PC-3 (cell line): ENCODE measurements around the gene SRP14. TPM values are rescaled to one million over a fixed set of nuclear protein-coding genes. Genes with fewer than 3 reads are reported as not detected.

Experiments used
- ATAC-seq: fragments of 200-7000 bp; cut with Tn5 transposase; 2 replicates; pipeline ENCODE4 v1.9.1; 2020; ENCODE audit warnings: mild to moderate bottlenecking, moderate library complexity
- BruUV-seq: library from RNA; stranded (reverse); fragments of 400-500 nt; replicated peaks from 2 replicates; lab custom pipeline; 2021; lab: Mats Ljungman, UMichigan
- CTCF ChIA-PET: fragments of 300-600 bp; sonication (Branson Sonifier 250); formaldehyde crosslinking; loops from one replicate; lab custom pipeline; 2022; ENCODE audit warnings: antibody characterized with exemption; lab: Charles Lee
- POLR2A ChIA-PET: fragments of 300-600 bp; sonication (Branson Sonifier 250); formaldehyde crosslinking; loops from one replicate; lab custom pipeline; 2022; ENCODE audit warnings: antibody characterized with exemption; ENCODE audit not compliant: unreplicated experiment; lab: Charles Lee
- DNase-seq: peaks from one replicate; pipeline ENCODE4 v3.0.0-alpha.2; 2015
- H2AFZ ChIP-seq: fragments of 300-600 bp; sonication (generic); 2 replicates; pipeline ENCODE4 v1.6.0; 2016; ENCODE audit warnings: antibody characterized with exemption, low read length
- H3F3A ChIP-seq: fragments of 300-600 bp; sonication (generic); one replicate; pipeline ENCODE4 v1.6.0; 2017; ENCODE audit warnings: antibody characterized with exemption, low read length, control low read depth, mild to moderate bottlenecking; ENCODE audit not compliant: unreplicated experiment
- H3K27ac ChIP-seq: fragments of 300-600 bp; sonication (generic); 2 replicates; pipeline ENCODE4 v1.5.1; 2016; ENCODE audit warnings: mild to moderate bottlenecking, low read length
- H3K27me3 ChIP-seq: fragments of 300-600 bp; sonication (generic); 2 replicates; pipeline ENCODE4 v1.6.1; 2016; ENCODE audit warnings: low read length, mixed read lengths
- H3K36me3 ChIP-seq: fragments of 300-600 bp; sonication (generic); 2 replicates; pipeline ENCODE4 v1.6.1; 2016; ENCODE audit warnings: low read depth, mixed run types, low read length, mixed read lengths
- H3K4me1 ChIP-seq: fragments of 300-600 bp; sonication (generic); 2 replicates; pipeline ENCODE4 v1.5.1; 2016; ENCODE audit warnings: low read length; ENCODE audit not compliant: insufficient read depth
- H3K4me2 ChIP-seq: fragments of 300-600 bp; sonication (generic); 2 replicates; pipeline ENCODE4 v1.6.0; 2016; ENCODE audit warnings: low read length
- H3K4me3 ChIP-seq: fragments of 300-600 bp; sonication (generic); 2 replicates; pipeline ENCODE4 v1.5.1; 2016; ENCODE audit warnings: mild to moderate bottlenecking, low read length, mixed read lengths
- H3K79me2 ChIP-seq: fragments of 300-600 bp; sonication (generic); 2 replicates; pipeline ENCODE4 v1.6.1; 2017; ENCODE audit warnings: low read length, mixed read lengths
- H3K9ac ChIP-seq: fragments of 300-600 bp; sonication (generic); 2 replicates; pipeline ENCODE4 v1.6.0; 2016; ENCODE audit warnings: mild to moderate bottlenecking, low read length
- H3K9me2 ChIP-seq: fragments of 300-600 bp; sonication (generic); replicated peaks from 2 replicates; pipeline ENCODE4 v1.6.1; 2016; ENCODE audit warnings: mixed run types, low read length, mixed read lengths
- H3K9me3 ChIP-seq: fragments of 300-600 bp; sonication (generic); 2 replicates; pipeline ENCODE4 v1.6.1; 2016; ENCODE audit warnings: low read length, mixed read lengths
- H4K20me1 ChIP-seq: fragments of 300-600 bp; sonication (generic); 2 replicates; pipeline ENCODE4 v1.6.1; 2016; ENCODE audit warnings: low read length, mixed read lengths
- CTCF ChIP-seq: fragments of 300-600 bp; sonication (generic); conservative IDR thresholded peaks from 2 replicates; pipeline ENCODE4 v1.5.1; 2017; ENCODE audit warnings: antibody characterized with exemption, low read depth, mild to moderate bottlenecking, low read length
- EZH2 ChIP-seq: fragments of 300-600 bp; sonication (generic); IDR thresholded peaks from one replicate; pipeline ENCODE4 v1.6.1; 2017; ENCODE audit warnings: antibody characterized with exemption, mild to moderate bottlenecking, low read length; ENCODE audit not compliant: unreplicated experiment
- EZH2phosphoT487 ChIP-seq: fragments of 300-600 bp; sonication (generic); IDR thresholded peaks from 2 replicates; pipeline ENCODE4 v1.6.1; 2018; ENCODE audit warnings: mild to moderate bottlenecking, antibody characterized with exemption, low read length, borderline replicate concordance
- intact Hi-C: fragments of 100-400 bp; cut with micrococcal nuclease; formaldehyde crosslinking; loops from 2 replicates; pipeline ENCODE4 v1.9.0; 2023
- total RNA-seq: library from RNA; depleted of rRNA; stranded (reverse); fragments of >200 nt; gene quantifications from 2 replicates; pipeline ENCODE4 v1.2.3, GENCODE V29; 2014; rRNA removed

SRP14 gene
- total RNA-seq, 1 experiment from 2014 or later, result 362 TPM

GRCh38 chr15:39990706-39991105, 48.3 kb downstream of the SRP14 start:
- POLR2A ChIA-PET, result no interaction called here
- no peak overlapping the region for H3K9ac ChIP-seq
- DNase-seq, result no peak
- H4K20me1 ChIP-seq, result no peaks in the 10 kb centered on the region
- no peaks in the 10 kb centered on the region for H3F3A ChIP-seq
- peaks cover 57% of the 10 kb centered on the region for H3K36me3 ChIP-seq
- no peak overlapping the region for H3K4me2 ChIP-seq
- no peaks in the 10 kb centered on the region for H3K4me1 ChIP-seq
- ATAC-seq, result no peak
- CTCF ChIA-PET, result no interaction called here
- no peak overlapping the region for H3K27ac ChIP-seq
- H3K79me2 ChIP-seq, result no peaks in the 10 kb centered on the region
- no peaks in the 10 kb centered on the region for H3K9me3 ChIP-seq
- no peaks in the 10 kb centered on the region for H3K9me2 ChIP-seq
- H2AFZ ChIP-seq, result no peak overlapping the region
- TF ChIP-seq EZH2phosphoT487, result no peak
- no peak for TF ChIP-seq EZH2
- TF ChIP-seq CTCF, result no peak
- H3K4me3 ChIP-seq, result no peak overlapping the region
- H3K27me3 ChIP-seq, result no peaks in the 10 kb centered on the region
- BruUV-seq, result no TSS peak
- intact Hi-C loops, result no loop called here

GRCh38 chr15:39987821-39988220, 51.2 kb downstream of the SRP14 start:
- Histone ChIP-seq H3K4me1 (no peaks in the 10 kb centered on the region), H3K79me2 (no peaks in the 10 kb centered on the region), H3K4me2 (no peak overlapping the region), H4K20me1 (no peaks in the 10 kb centered on the region), H3K36me3 (peaks cover 54% of the 10 kb centered on the region), H3K9ac (no peak overlapping the region), H3K9me3 (no peaks in the 10 kb centered on the region), H3K9me2 (no peaks in the 10 kb centered on the region), H3F3A (no peaks in the 10 kb centered on the region), H3K27ac (no peak overlapping the region), H2AFZ (no peak overlapping the region), H3K4me3 (no peak overlapping the region), H3K27me3 (no peaks in the 10 kb centered on the region)
- ChIA-PET POLR2A (interaction anchor here (0.6 kb wide), 1 partner anchor 52 kb away, joined by 3 read pairs; no protein-coding TSS in a partner anchor), CTCF (no interaction called here)
- BruUV-seq, result no TSS peak
- no peak for ATAC-seq
- intact Hi-C loops, result no loop called here
- TF ChIP-seq EZH2phosphoT487 (no peak), EZH2 (no peak), CTCF (no peak)
- no peak for DNase-seq

Other genes starting within 250 kb of the SRP14 start
- gene GPR176, start 118.9 kb downstream of the SRP14 start, total RNA-seq, result 27.8 and 29.0 TPM in 2 replicates
- 76.4 and 76.6 TPM in 2 replicates for gene EIF2AK4, start 105.1 kb downstream of the SRP14 start, total RNA-seq
- gene BMF, start 69.7 kb upstream of the SRP14 start, total RNA-seq, result 0.95 and 5.2 TPM in 2 replicates
- gene BUB1B, start 121.9 kb upstream of the SRP14 start, total RNA-seq, result 73.0 and 96.4 TPM in 2 replicates
- gene PAK6, start 199.9 kb upstream of the SRP14 start, total RNA-seq, result 30.4 TPM in 2 replicates
- gene ANKRD63, start 243.9 kb upstream of the SRP14 start, total RNA-seq, result 1.2 and 1.4 TPM in 2 replicates